ENCODE results near the gene KLHDC4.
"Not testable (repeated sequence)": the region's sequence is repeated elsewhere in the genome, so short reads cannot be mapped to it uniquely, and the experiment has no call there.

KLHDC4 gene

DNA sequence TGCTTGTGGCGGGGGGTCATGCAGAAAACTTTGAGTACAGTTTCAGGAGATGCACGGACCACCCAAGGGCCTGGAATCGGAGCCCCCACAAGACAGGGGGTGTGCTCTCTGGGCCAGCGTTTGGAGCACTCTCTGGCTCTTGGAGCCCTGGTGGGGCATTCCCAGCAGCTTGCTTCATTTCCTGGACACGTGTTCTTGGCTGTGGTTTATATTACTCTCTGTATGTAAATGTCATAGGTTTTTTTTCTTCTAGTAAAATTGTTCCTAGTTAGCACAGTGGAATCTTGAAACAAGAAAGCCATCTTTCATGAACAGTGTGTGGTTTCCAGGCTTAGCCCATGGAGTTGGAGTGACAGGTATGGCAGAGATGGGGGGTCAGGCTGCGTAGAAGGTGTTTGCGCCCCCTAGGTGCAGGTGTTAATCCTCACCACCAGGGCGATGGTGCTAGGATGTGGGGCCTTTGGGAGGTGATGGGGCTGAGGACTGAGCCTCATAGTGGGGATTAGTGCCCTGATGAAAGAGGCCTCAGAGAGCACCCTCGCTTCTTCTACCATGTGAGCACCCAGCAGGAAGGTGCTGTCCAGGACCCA, 83.7 kb downstream of the KLHDC4 start:
- H2AFZ ChIP-seq (ENCODE audit: low read length) = no peak overlapping the region
- H3K9me2 ChIP-seq (replicated peaks; ENCODE audit: insufficient read depth, low read length) = no peaks in the 10 kb centered on the region
- H3K36me3 ChIP-seq (replicated peaks; ENCODE audit: insufficient read depth, low read length) = no peaks in the 10 kb centered on the region
- no peak overlapping the region for H3K4me3 ChIP-seq (ENCODE audit: low read length)
- no peaks in the 10 kb centered on the region for H3K4me1 ChIP-seq (ENCODE audit: low read length)
- peaks cover 17% of the 10 kb centered on the region for H3K27me3 ChIP-seq (replicated peaks; ENCODE audit: insufficient read depth, low read length)
- H3K9ac ChIP-seq (ENCODE audit: low read length) = no peak overlapping the region
- no peak for DNase-seq
- no peaks in the 10 kb centered on the region for H3F3A ChIP-seq (ENCODE audit: insufficient read depth, low read length)
- H3K9me3 ChIP-seq (replicated peaks; ENCODE audit: insufficient read depth, low read length) = no peaks in the 10 kb centered on the region
- H3K27ac ChIP-seq (ENCODE audit: low read length) = no peak overlapping the region
- no peak overlapping the region for H3K4me2 ChIP-seq (ENCODE audit: low read depth, low read length)
- TF ChIP-seq EZH2phosphoT487 (IDR thresholded peaks at IDR 0.05; ENCODE audit: low read length) = no peak
- no peak for TF ChIP-seq EZH2 (optimal IDR thresholded peaks at IDR 0.05; ENCODE audit: low read depth, low read length)
- TF ChIP-seq, protein P1, sequence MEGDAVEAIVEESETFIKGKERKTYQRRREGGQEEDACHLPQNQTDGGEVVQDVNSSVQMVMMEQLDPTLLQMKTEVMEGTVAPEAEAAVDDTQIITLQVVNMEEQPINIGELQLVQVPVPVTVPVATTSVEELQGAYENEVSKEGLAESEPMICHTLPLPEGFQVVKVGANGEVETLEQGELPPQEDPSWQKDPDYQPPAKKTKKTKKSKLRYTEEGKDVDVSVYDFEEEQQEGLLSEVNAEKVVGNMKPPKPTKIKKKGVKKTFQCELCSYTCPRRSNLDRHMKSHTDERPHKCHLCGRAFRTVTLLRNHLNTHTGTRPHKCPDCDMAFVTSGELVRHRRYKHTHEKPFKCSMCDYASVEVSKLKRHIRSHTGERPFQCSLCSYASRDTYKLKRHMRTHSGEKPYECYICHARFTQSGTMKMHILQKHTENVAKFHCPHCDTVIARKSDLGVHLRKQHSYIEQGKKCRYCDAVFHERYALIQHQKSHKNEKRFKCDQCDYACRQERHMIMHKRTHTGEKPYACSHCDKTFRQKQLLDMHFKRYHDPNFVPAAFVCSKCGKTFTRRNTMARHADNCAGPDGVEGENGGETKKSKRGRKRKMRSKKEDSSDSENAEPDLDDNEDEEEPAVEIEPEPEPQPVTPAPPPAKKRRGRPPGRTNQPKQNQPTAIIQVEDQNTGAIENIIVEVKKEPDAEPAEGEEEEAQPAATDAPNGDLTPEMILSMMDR (IDR thresholded peaks at IDR 0.05; ENCODE audit: low read length) = peak; percentile 26
- no peaks in the 10 kb centered on the region for H3K79me2 ChIP-seq (ENCODE audit: low read length)
- no peaks in the 10 kb centered on the region for H4K20me1 ChIP-seq (ENCODE audit: insufficient read depth, low read length)

DNA sequence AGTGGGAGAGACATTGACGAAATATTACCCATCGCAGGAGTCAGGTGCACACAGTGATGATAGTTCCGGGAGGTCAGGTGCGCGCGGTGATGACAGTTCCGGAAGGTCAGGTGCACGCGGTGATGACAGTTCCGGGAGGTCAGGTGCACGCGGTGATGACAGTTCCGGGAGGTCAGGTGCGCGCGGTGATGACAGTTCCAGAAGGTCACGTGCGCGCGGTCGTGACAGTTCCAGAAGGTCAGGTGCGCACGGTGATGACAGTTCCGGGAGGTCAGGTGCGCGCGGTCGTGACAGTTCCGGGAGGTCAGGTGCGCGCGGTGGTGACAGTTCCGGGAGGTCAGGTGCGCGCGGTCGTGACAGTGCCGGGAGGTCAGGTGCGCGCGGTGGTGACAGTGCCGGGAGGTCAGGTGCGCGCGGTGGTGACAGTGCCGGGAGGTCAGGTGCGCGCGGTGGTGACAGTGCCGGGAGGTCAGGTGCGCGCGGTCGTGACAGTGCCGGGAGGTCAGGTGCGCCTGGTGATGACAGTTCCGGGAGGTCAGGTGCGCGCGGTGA, 84.7 kb downstream of the KLHDC4 start:
- H4K20me1 ChIP-seq (ENCODE audit: insufficient read depth, low read length); H2AFZ ChIP-seq (ENCODE audit: low read length); DNase-seq; H3K9me2 ChIP-seq (replicated peaks; ENCODE audit: insufficient read depth, low read length); H3K4me3 ChIP-seq (ENCODE audit: low read length); H3K4me2 ChIP-seq (ENCODE audit: low read depth, low read length); H3K27ac ChIP-seq (ENCODE audit: low read length); H3K4me1 ChIP-seq (ENCODE audit: low read length); H3K36me3 ChIP-seq (replicated peaks; ENCODE audit: insufficient read depth, low read length); H3K79me2 ChIP-seq (ENCODE audit: low read length); H3K27me3 ChIP-seq (replicated peaks; ENCODE audit: insufficient read depth, low read length); H3K9ac ChIP-seq (ENCODE audit: low read length); H3F3A ChIP-seq (ENCODE audit: insufficient read depth, low read length); H3K9me3 ChIP-seq (replicated peaks; ENCODE audit: insufficient read depth, low read length): not testable (repeated sequence)

DNA sequence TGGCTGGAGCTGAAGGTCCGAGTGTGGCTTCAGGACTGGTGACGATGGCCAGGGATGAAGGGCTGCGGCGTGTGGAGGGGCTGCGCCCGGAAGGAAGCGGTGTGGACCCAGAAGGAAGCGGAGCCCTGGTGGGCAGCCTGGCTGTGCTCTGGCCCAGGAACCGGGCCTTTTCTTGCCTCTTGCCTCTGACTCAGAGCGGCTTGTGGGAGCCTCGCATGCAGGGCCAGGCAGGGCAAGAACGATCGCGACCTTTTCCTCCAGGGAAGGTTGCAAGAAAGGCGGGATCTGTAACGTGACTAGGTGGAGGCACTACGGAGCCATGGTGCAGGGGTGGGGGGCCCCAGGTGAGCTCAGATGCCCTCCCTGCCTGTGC, 85.5 kb downstream of the KLHDC4 start:
- peaks cover under 1% of the 10 kb centered on the region; the same call in 1 of the 2 replicates for H3K27me3 ChIP-seq (replicated peaks; ENCODE audit: insufficient read depth, low read length)
- no peaks in the 10 kb centered on the region for H3K9me2 ChIP-seq (replicated peaks; ENCODE audit: insufficient read depth, low read length)
- no peak overlapping the region for H3K4me2 ChIP-seq (ENCODE audit: low read depth, low read length)
- H3F3A ChIP-seq (ENCODE audit: insufficient read depth, low read length) = no peaks in the 10 kb centered on the region
- H3K9ac ChIP-seq (ENCODE audit: low read length) = no peak overlapping the region
- H2AFZ ChIP-seq (ENCODE audit: low read length) = no peak overlapping the region
- no peak overlapping the region for H3K27ac ChIP-seq (ENCODE audit: low read length)
- TF ChIP-seq EZH2phosphoT487 (IDR thresholded peaks at IDR 0.05; ENCODE audit: low read length) (no peak), EZH2 (optimal IDR thresholded peaks at IDR 0.05; ENCODE audit: low read depth, low read length) (no peak)
- TF ChIP-seq, protein P1 (IDR thresholded peaks at IDR 0.05; ENCODE audit: low read length) = no peak
- no peak for DNase-seq
- no peaks in the 10 kb centered on the region for H4K20me1 ChIP-seq (ENCODE audit: insufficient read depth, low read length)
- H3K79me2 ChIP-seq (ENCODE audit: low read length) = no peaks in the 10 kb centered on the region
- H3K36me3 ChIP-seq (replicated peaks; ENCODE audit: insufficient read depth, low read length) = no peaks in the 10 kb centered on the region
- no peaks in the 10 kb centered on the region for H3K4me1 ChIP-seq (ENCODE audit: low read length)
- no peaks in the 10 kb centered on the region for H3K9me3 ChIP-seq (replicated peaks; ENCODE audit: insufficient read depth, low read length)
- no peak overlapping the region for H3K4me3 ChIP-seq (ENCODE audit: low read length)

DNA sequence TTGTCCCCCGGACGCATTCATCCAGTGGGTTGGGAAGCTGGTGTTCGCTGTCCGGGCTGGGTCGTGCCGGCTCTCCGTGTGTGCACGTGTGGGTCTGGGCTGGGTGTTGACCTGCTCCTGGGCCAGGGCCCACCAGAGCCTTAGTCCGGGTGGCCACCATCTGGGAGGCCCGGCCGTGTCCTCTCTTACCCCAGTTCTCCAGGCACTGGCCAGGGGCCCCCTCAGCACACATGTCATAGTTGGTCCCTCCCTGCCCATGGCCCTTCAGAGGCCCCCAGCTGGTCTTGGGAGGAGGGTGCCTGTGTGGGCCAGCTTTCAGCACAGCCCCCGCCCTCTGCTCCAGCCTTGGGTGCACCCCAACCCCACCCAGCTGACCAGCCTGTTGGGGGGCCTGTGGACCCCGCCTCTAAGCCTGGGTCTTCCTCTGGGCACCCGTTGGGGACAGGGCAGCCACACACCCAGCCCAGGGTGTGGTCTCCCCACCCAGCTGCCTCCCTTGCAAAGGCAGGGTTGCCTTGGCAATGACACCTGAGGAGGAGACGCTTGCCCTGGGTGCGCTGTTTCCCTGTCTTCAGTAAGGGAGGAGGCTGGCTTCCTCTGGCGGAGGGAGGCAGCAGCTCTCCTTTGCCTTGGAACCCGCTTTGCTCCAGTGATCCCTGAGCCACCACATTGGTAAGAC, 86.1 kb downstream of the KLHDC4 start:
- H2AFZ ChIP-seq (ENCODE audit: low read length) = no peak overlapping the region
- H3K9me2 ChIP-seq (replicated peaks; ENCODE audit: insufficient read depth, low read length) = no peaks in the 10 kb centered on the region
- no peak overlapping the region for H3K4me2 ChIP-seq (ENCODE audit: low read depth, low read length)
- no peaks in the 10 kb centered on the region for H4K20me1 ChIP-seq (ENCODE audit: insufficient read depth, low read length)
- H3K27me3 ChIP-seq (replicated peaks; ENCODE audit: insufficient read depth, low read length) = no peaks in the 10 kb centered on the region; the same call in 1 of the 2 replicates
- H3K4me1 ChIP-seq (ENCODE audit: low read length) = no peaks in the 10 kb centered on the region
- H3K4me3 ChIP-seq (ENCODE audit: low read length) = no peak overlapping the region
- no peaks in the 10 kb centered on the region for H3F3A ChIP-seq (ENCODE audit: insufficient read depth, low read length)
- H3K36me3 ChIP-seq (replicated peaks; ENCODE audit: insufficient read depth, low read length) = no peaks in the 10 kb centered on the region
- H3K27ac ChIP-seq (ENCODE audit: low read length) = no peak overlapping the region
- no peaks in the 10 kb centered on the region for H3K79me2 ChIP-seq (ENCODE audit: low read length)
- no peaks in the 10 kb centered on the region for H3K9me3 ChIP-seq (replicated peaks; ENCODE audit: insufficient read depth, low read length)
- DNase-seq = no peak
- H3K9ac ChIP-seq (ENCODE audit: low read length) = no peak overlapping the region
- TF ChIP-seq EZH2phosphoT487 (IDR thresholded peaks at IDR 0.05; ENCODE audit: low read length) = no peak
- TF ChIP-seq, protein P1 (IDR thresholded peaks at IDR 0.05; ENCODE audit: low read length) = no peak
- no peak for TF ChIP-seq EZH2 (optimal IDR thresholded peaks at IDR 0.05; ENCODE audit: low read depth, low read length)

All from MM.1S (cell line).